H1 (cell line): ENCODE results near the gene CIITA. TPM values are rescaled to one million over a fixed set of nuclear protein-coding genes. Genes with fewer than 3 reads are reported as not detected.
A peak's percentile ranks its signal among the peaks of the same experiment; 100 is the strongest.

Experiments used
- CTCF ChIA-PET: fragments of 300-600 bp; sonication (Branson Sonifier 250); formaldehyde crosslinking; loops from one replicate; lab custom pipeline; 2021; ENCODE audit not compliant: partially characterized antibody; lab: Charles Lee
- POLR2A ChIA-PET: fragments of 300-600 bp; sonication (Branson Sonifier 250); formaldehyde crosslinking; loops from one replicate; lab custom pipeline; 2021; ENCODE audit warnings: inconsistent platforms; ENCODE audit not compliant: partially characterized antibody; lab: Charles Lee
- DNase-seq, 2 experiments: peaks; one replicate each; pipeline versions ENCODE4 v3.0.0 to v3.0.0-alpha.2; 2010 to 2022; ENCODE audit warnings: low spot score in 2 of 2, low read depth in 1 of 2, mixed read lengths in 1 of 2
- FAIRE-seq: peaks from 2 replicates; lab custom pipeline; 2011; peaks lifted over from hg19 to GRCh38; lab: Jason Lieb, UNC
- H2AFZ ChIP-seq: 2 replicates; pipeline ENCODE4 v1.8.1; 2012; ENCODE audit warnings: low read length, inconsistent platforms
- H2AK5ac ChIP-seq: 2 replicates; pipeline ENCODE4 v1.6.1; 2013; ENCODE audit warnings: low read depth, low read length
- H2BK120ac ChIP-seq: replicated peaks from 2 replicates; pipeline ENCODE3; 2013; ENCODE audit warnings: low read depth, low read length, inconsistent platforms
- H2BK12ac ChIP-seq: 2 replicates; pipeline ENCODE4 v1.6.1; 2013; ENCODE audit warnings: low read depth, low read length
- H2BK15ac ChIP-seq: 2 replicates; pipeline ENCODE4 v1.6.1; 2013; ENCODE audit warnings: low read length
- H2BK20ac ChIP-seq: 2 replicates; pipeline ENCODE4 v1.6.1; 2013; ENCODE audit warnings: low read length
- H2BK5ac ChIP-seq: 2 replicates; pipeline ENCODE4 v1.6.1; 2013; ENCODE audit warnings: low read depth, low read length
- H3K14ac ChIP-seq: 2 replicates; pipeline ENCODE4 v1.6.1; 2013; ENCODE audit warnings: inconsistent platforms; ENCODE audit not compliant: insufficient read length
- H3K18ac ChIP-seq: 2 replicates; pipeline ENCODE4 v1.6.1; 2013; ENCODE audit warnings: low read length; ENCODE audit errors: extremely low read depth
- H3K23ac ChIP-seq: 2 replicates; pipeline ENCODE4 v1.6.1; 2013; ENCODE audit warnings: inconsistent platforms; ENCODE audit not compliant: insufficient read length
- H3K23me2 ChIP-seq: 2 replicates; pipeline ENCODE4 v1.6.1; 2013; ENCODE audit warnings: low read depth, low read length
- H3K27ac ChIP-seq: 2 replicates; pipeline ENCODE4 v1.6.1; 2011; ENCODE audit warnings: low read depth, low read length, inconsistent platforms
- H3K27me3 ChIP-seq, 4 experiments: replicated peaks in 1 of 4; 1 replicate in 1 of 4; 2 replicates in 3 of 4; pipeline versions ENCODE4 v1.6.1 to v1.8.1; 2011 to 2013; ENCODE audit warnings: low read length in 3 of 4, mild to moderate bottlenecking in 3 of 4, inconsistent platforms in 2 of 4, mixed read lengths in 2 of 4, moderate library complexity in 1 of 4; ENCODE audit not compliant: control insufficient read depth in 3 of 4, insufficient read depth in 3 of 4; ENCODE audit errors: extremely low read depth in 1 of 4
- H3K36me3 ChIP-seq, 4 experiments: 2 replicates each; pipeline versions ENCODE4 v1.6.1 to v1.8.1; 2011 to 2013; ENCODE audit warnings: mild to moderate bottlenecking in 4 of 4, low read length in 3 of 4, moderate library complexity in 2 of 4, control low read depth in 1 of 4, inconsistent platforms in 1 of 4; ENCODE audit not compliant: insufficient read depth in 4 of 4, control insufficient read depth in 2 of 4
- H3K4ac ChIP-seq: replicated peaks from 2 replicates; pipeline ENCODE3; 2013; ENCODE audit warnings: low read length, low read depth, mixed read lengths, inconsistent platforms; ENCODE audit not compliant: insufficient read length
- H3K4me1 ChIP-seq, 4 experiments: replicated peaks in 1 of 4; 1 replicate in 1 of 4; 2 replicates in 3 of 4; pipeline versions ENCODE4 v1.6.1 to v1.8.1; 2011 to 2013; ENCODE audit warnings: low read length in 3 of 4, inconsistent platforms in 2 of 4, mixed read lengths in 1 of 4; ENCODE audit not compliant: insufficient read depth in 4 of 4, control insufficient read depth in 3 of 4
- H3K4me2 ChIP-seq, 2 experiments: 2 replicates each; pipeline versions ENCODE4 v1.6.1 to v1.8.1; 2011 to 2013; ENCODE audit warnings: low read depth in 2 of 2, low read length in 2 of 2, control low read depth in 1 of 2, inconsistent platforms in 1 of 2, mild to moderate bottlenecking in 1 of 2; ENCODE audit not compliant: insufficient read depth in 1 of 2
- H3K4me3 ChIP-seq, 4 experiments: fragments of 200-600, 300-600 bp in 1 of 4; sonication (generic), shearing (Covaris generic), sonication (Bioruptor Twin) in 1 of 4; 2 replicates each; pipeline versions ENCODE4 v1.5.1 to v1.8.1; 2011 to 2016; ENCODE audit warnings: low read length in 4 of 4, low read depth in 3 of 4, control low read depth in 2 of 4, inconsistent platforms in 2 of 4, mild to moderate bottlenecking in 2 of 4, mixed read lengths in 1 of 4, moderate library complexity in 1 of 4; ENCODE audit not compliant: insufficient read depth in 2 of 4; ENCODE audit errors: extremely low read depth in 1 of 4
- H3K56ac ChIP-seq: replicated peaks from 2 replicates; pipeline ENCODE3; 2013; ENCODE audit warnings: low read depth, mild to moderate bottlenecking, mixed read lengths, low read length, inconsistent platforms; ENCODE audit not compliant: insufficient read length
- H3K79me1 ChIP-seq: 2 replicates; pipeline ENCODE4 v1.6.1; 2013; ENCODE audit warnings: low read depth, low read length, control low read depth
- H3K79me2 ChIP-seq, 2 experiments: 2 replicates each; pipeline versions ENCODE4 v1.6.1 to v1.8.1; 2012 to 2013; ENCODE audit warnings: low read length in 2 of 2, mild to moderate bottlenecking in 2 of 2, inconsistent platforms in 1 of 2; ENCODE audit not compliant: insufficient read depth in 2 of 2, control insufficient read depth in 1 of 2
- H3K9ac ChIP-seq, 4 experiments: replicated peaks in 1 of 4; 1 replicate in 1 of 4; 2 replicates in 3 of 4; pipeline versions ENCODE4 v1.6.1 to v1.8.1; 2011 to 2013; ENCODE audit warnings: low read depth in 3 of 4, low read length in 3 of 4, control low read depth in 2 of 4, mild to moderate bottlenecking in 2 of 4, moderate library complexity in 2 of 4, inconsistent platforms in 1 of 4; ENCODE audit errors: extremely low read depth in 1 of 4
- H3K9me3 ChIP-seq, 2 experiments: 2 replicates each; pipeline versions ENCODE4 v1.6.1 to v1.8.1; 2012 to 2013; ENCODE audit warnings: mild to moderate bottlenecking in 2 of 2, moderate library complexity in 2 of 2, control low read depth in 1 of 2, inconsistent platforms in 1 of 2, low read depth in 1 of 2, low read length in 1 of 2, mixed read lengths in 1 of 2; ENCODE audit not compliant: insufficient read depth in 2 of 2
- H4K20me1 ChIP-seq, 2 experiments: replicated peaks in 1 of 2; 2 replicates each; pipeline versions ENCODE3 to v1.8.1; 2011 to 2013; ENCODE audit warnings: inconsistent platforms in 2 of 2, low read length in 2 of 2, mild to moderate bottlenecking in 1 of 2; ENCODE audit not compliant: insufficient read depth in 2 of 2, control insufficient read depth in 1 of 2
- H4K5ac ChIP-seq: 2 replicates; pipeline ENCODE4 v1.6.1; 2013; ENCODE audit warnings: low read length, low read depth, mixed read lengths, inconsistent platforms; ENCODE audit not compliant: insufficient read length
- H4K8ac ChIP-seq: 2 replicates; pipeline ENCODE4 v1.8.0; 2013; ENCODE audit warnings: mild to moderate bottlenecking, moderate library complexity, low read length, inconsistent platforms; ENCODE audit not compliant: insufficient read depth; ENCODE audit errors: extremely low read depth
- H4K91ac ChIP-seq: replicated peaks from 2 replicates; pipeline ENCODE3; 2013; ENCODE audit warnings: low read length, mixed read lengths, inconsistent platforms; ENCODE audit not compliant: insufficient read length
- EZH2 ChIP-seq: fragments of 200-600 bp; sonication (generic); IDR thresholded peaks from 2 replicates; pipeline ENCODE4 v1.7.1; 2012; ENCODE audit warnings: low read depth, mild to moderate bottlenecking, moderate library complexity, low read length, inconsistent platforms; ENCODE audit not compliant: severe bottlenecking
- SIN3A ChIP-seq, 2 experiments: IDR thresholded peaks in 1 of 2; conservative IDR thresholded peaks in 1 of 2; 2 replicates each; pipeline ENCODE4 v1.6.1; 2011 to 2012; ENCODE audit warnings: low read length in 2 of 2, improper control_type of control experiment in 1 of 2, low read depth in 1 of 2, mild to moderate bottlenecking in 1 of 2
- WGBS, 2 experiments: shearing (Covaris generic) in 1 of 2; methylation state at CpG; one replicate each; pipeline versions ENCODE4 v1.1.6 to v1.1.7; 2013 to 2015; ENCODE audit warnings: low lambda C conversion rate in 2 of 2, mixed read lengths in 2 of 2, inconsistent platforms in 1 of 2, low coverage in 1 of 2, missing lambda C conversion rate in 1 of 2; ENCODE audit not compliant: insufficient replicate concordance in 2 of 2, insufficient coverage in 1 of 2, insufficient read length in 1 of 2; ENCODE audit errors: extremely low coverage in 1 of 2, missing lambda C conversion rate in 1 of 2; 5-methylcytosine and 5-hydroxymethylcytosine counted together
- polyA plus RNA-seq, 7 experiments: library from polyadenylated mRNA; depleted of rRNA in 3 of 7; stranded (reverse) in 5 of 7; unstranded in 2 of 7; fragments of >200 nt in 5 of 7; fragments of 200-250 nt in 2 of 7; gene quantifications; 1 replicate in 5 of 7; 2 replicates in 1 of 7; 4 replicates in 1 of 7; pipeline versions ENCODE4 v1.2.1 to v1.2.3, GENCODE V29; 2011 to 2013; ENCODE audit warnings: missing spikeins in 2 of 7, mixed read lengths in 2 of 7
- total RNA-seq: library from RNA; stranded (reverse); fragmentation: NEBNext Ultra II Directional; extraction: Animal tissue kit (Norgen Biotek cat#: 25700); gene quantifications from 2 replicates; pipeline ENCODE4 v1.2.1, GENCODE V29; 2021

Gene CIITA
- total and polyA plus RNA-seq, 2 of the 8 experiments (the other 6 are each of a cell fraction or from before 2014, with no cell fraction given), result 0.07 to 0.17 TPM

DNA sequence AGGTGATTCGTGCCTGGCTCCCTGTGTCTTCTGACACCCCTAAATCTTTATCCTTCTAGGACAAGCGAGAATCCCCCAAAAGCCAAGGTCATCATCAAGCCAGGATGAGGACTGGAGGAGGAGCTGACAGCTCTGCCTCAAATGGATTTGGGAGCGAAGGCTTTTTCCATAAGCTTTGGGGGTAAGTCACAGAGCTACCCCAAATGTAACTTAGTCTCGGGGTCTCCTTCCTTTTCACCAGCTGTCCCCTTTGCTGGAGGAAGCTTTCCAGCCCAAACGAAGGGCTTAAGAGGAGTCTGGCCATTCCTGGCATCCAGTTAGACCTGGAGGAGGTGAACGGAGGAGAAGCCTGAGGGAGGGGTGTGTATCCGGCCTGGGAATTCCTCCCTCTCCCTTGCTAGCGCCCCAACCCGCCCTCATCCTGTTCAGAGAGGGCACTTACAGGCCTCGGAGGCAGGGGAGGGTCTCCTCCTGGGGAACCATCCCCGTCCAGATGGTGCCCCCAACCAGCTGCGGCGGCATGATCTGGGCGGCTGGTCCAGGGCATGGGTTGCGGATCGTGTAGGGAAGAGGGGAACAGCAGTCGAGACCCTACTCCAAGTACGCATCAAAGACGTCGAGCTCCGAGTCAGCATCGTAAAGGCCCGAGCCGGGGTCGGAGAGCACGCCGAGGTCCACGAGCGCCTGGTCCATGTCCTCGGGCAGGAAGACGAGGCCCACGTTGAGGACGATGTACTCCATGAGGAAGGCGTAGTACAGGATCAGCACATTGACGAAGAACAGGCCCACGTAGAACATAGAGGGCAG lies 64.3 kb downstream of the CIITA start:
- POLR2A ChIA-PET, result interaction anchor here (1.0 kb wide), 1 partner anchor 8 kb away, joined by 3 read pairs; no protein-coding TSS in a partner anchor

More for the DNA sequence above, 64.3 kb downstream of the CIITA start:
- H3K79me1 ChIP-seq, result peaks cover 12% of the 10 kb centered on the region
- H2BK15ac ChIP-seq, result no peak overlapping the region
- no peak overlapping the region for H2BK5ac ChIP-seq
- H3K4me3 ChIP-seq, result peak overlapping the region; percentile 56 to 68 (median 62)
- H3K36me3 ChIP-seq, result peaks cover 0 to 4% (median 0%) of the 10 kb centered on the region in 4 experiments; a peak in 1 of 8 replicates
- H4K8ac ChIP-seq, result peak overlapping the region; percentile 28
- no peak overlapping the region for H3K27ac ChIP-seq
- no peak overlapping the region for H4K5ac ChIP-seq
- no peak overlapping the region for H3K18ac ChIP-seq
- peak in 1 of 2 experiments; percentile 58 for DNase-seq
- no peaks in the 10 kb centered on the region; a peak in 2 of 7 replicates for H3K27me3 ChIP-seq
- H4K91ac ChIP-seq, result no peak overlapping the region
- peak overlapping the region; percentile 86 to 96 for H3K4me2 ChIP-seq
- no peak overlapping the region for H2BK20ac ChIP-seq
- H3K23me2 ChIP-seq, result peaks cover 8% of the 10 kb centered on the region
- H3K56ac ChIP-seq, result no peak overlapping the region
- FAIRE-seq, result no peak
- H3K9me3 ChIP-seq, result no peaks in the 10 kb centered on the region
- TF ChIP-seq SIN3A (conservative IDR thresholded peaks at IDR 0.05 in 1 of 2, IDR thresholded peaks at IDR 0.05 in 1 of 2; ENCODE audit: low read depth in 1 of 2, low read length in 2 of 2), result 0 out of 4 replicates have a peak, but pooled peaks of 1 of the 2 experiments have one; percentile 30
- no peak for TF ChIP-seq EZH2
- no peak overlapping the region for H2AK5ac ChIP-seq
- peak overlapping the region in 1 of 4 experiments; percentile 51; a peak in 1 of 7 replicates for H3K9ac ChIP-seq
- H3K4ac ChIP-seq, result no peak overlapping the region
- peaks cover 18 to 39% of the 10 kb centered on the region in 2 experiments for H4K20me1 ChIP-seq
- 12% methylated on average over 19 of the region's 36 CpGs; no CpG with 5 or more reads in 1 of the 2 experiments for WGBS, 2 experiments
- no peak overlapping the region for H2BK12ac ChIP-seq
- peaks cover 9 to 12% (median 10%) of the 10 kb centered on the region in 4 experiments for H3K4me1 ChIP-seq
- no peak overlapping the region for H3K23ac ChIP-seq
- peaks cover 0 to 40% of the 10 kb centered on the region in 2 experiments; a peak in 2 of 4 replicates for H3K79me2 ChIP-seq
- CTCF ChIA-PET, result interaction anchor here (0.7 to 1.6 kb wide), 6 partner anchors 8 to 203 kb away, joined by 3 to 10 read pairs (median 3); no protein-coding TSS in a partner anchor
- no peak overlapping the region for H2AFZ ChIP-seq
- H3K14ac ChIP-seq, result no peak overlapping the region
- no peak overlapping the region for H2BK120ac ChIP-seq
